Measurements from ENCODE around the gene CEP95.

Gene CEP95

DNA sequence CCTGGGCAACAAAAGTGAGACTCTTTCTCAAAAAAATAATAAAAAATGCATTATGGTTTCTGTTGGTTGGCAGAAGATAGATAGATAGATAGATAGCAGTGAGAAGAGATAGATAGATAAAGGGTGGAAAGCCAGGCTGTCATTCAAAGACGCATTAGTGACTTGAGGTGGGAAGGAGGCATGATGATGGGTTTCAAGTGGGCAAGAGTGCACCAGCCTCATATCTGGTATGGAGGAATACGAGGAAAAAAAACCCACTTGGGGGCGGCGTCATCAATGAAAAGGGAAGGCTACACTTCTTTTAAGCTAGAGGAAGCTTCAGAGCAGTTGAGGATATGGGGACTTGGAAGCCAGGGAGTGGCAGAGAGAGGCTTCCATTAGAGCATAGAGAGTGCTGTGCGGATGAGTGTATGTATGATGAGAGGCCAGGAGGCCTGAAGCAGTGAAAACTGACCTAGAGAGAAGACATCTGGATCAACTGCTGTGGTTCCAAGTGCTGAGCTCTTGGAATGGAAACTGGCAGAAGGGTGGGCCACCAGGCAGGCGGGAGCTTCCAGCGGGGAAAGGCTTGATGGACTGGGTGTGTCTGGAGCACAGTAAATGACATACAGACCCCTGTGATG lies 31.8 kb downstream of the CEP95 start:
- TF ChIP-seq, protein P1, sequence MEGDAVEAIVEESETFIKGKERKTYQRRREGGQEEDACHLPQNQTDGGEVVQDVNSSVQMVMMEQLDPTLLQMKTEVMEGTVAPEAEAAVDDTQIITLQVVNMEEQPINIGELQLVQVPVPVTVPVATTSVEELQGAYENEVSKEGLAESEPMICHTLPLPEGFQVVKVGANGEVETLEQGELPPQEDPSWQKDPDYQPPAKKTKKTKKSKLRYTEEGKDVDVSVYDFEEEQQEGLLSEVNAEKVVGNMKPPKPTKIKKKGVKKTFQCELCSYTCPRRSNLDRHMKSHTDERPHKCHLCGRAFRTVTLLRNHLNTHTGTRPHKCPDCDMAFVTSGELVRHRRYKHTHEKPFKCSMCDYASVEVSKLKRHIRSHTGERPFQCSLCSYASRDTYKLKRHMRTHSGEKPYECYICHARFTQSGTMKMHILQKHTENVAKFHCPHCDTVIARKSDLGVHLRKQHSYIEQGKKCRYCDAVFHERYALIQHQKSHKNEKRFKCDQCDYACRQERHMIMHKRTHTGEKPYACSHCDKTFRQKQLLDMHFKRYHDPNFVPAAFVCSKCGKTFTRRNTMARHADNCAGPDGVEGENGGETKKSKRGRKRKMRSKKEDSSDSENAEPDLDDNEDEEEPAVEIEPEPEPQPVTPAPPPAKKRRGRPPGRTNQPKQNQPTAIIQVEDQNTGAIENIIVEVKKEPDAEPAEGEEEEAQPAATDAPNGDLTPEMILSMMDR (conservative IDR thresholded peaks at IDR 0.05; ENCODE audit: low read depth, low read length), result no peak
- no peak overlapping the region for H3K9ac ChIP-seq
- H4K20me1 ChIP-seq (ENCODE audit: insufficient read depth), result no peaks in the 10 kb centered on the region
- no peaks in the 10 kb centered on the region for H3K27me3 ChIP-seq (ENCODE audit: insufficient read depth, low read depth)
- H3K4me2 ChIP-seq, result no peak overlapping the region
- no peaks in the 10 kb centered on the region for H3K4me1 ChIP-seq (ENCODE audit: low read depth, poor library complexity, severe bottlenecking)
- no peaks in the 10 kb centered on the region for H3K79me2 ChIP-seq (ENCODE audit: insufficient read depth, low read depth)
- 0 out of 2 replicates have a peak, but pooled peaks cover 4% of the 10 kb centered on the region for H3K36me3 ChIP-seq (ENCODE audit: insufficient read depth)
- H2AFZ ChIP-seq (ENCODE audit: low read depth), result no peak overlapping the region
- no peak overlapping the region for H3K27ac ChIP-seq
- no peak overlapping the region for H3K4me3 ChIP-seq (IDR thresholded peaks at IDR 0.05; ENCODE audit: insufficient read depth, low read depth, low read length)

GRCh38 chr17:64540118-64540776 lies 33.5 kb downstream of the CEP95 start:
- H4K20me1 ChIP-seq (ENCODE audit: insufficient read depth), result no peaks in the 10 kb centered on the region
- no peaks in the 10 kb centered on the region for H3K27me3 ChIP-seq (ENCODE audit: insufficient read depth, low read depth)
- H3K4me2 ChIP-seq, result no peak overlapping the region
- H3K36me3 ChIP-seq (ENCODE audit: insufficient read depth), result 0 out of 2 replicates have a peak, but pooled peaks cover 4% of the 10 kb centered on the region
- H3K4me1 ChIP-seq (ENCODE audit: low read depth, poor library complexity, severe bottlenecking), result no peaks in the 10 kb centered on the region
- TF ChIP-seq, protein P1 (conservative IDR thresholded peaks at IDR 0.05; ENCODE audit: low read depth, low read length), result no peak
- H2AFZ ChIP-seq (ENCODE audit: low read depth), result no peak overlapping the region
- no peak overlapping the region for H3K9ac ChIP-seq
- H3K4me3 ChIP-seq (IDR thresholded peaks at IDR 0.05; ENCODE audit: insufficient read depth, low read depth, low read length), result no peak overlapping the region
- no peaks in the 10 kb centered on the region for H3K79me2 ChIP-seq (ENCODE audit: insufficient read depth, low read depth)
- no peak overlapping the region for H3K27ac ChIP-seq

DNA sequence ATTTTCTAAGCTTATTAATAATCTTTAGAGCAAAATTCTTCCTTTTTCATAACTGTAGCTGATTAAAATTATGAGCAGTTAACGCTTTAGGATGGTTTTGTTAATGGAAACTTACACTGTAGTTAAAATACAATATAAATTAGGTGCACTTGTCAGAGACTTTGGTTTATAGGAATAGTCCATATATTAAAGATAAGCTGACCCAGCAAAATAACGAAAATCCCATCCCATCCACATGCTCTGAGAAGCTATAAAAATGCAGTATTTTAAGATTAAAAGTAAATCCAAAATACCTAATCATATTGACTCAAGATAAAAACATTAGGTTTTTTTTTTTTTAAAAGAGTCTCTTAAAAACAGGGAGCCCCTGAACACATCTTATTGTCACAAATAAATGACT lies 38.0 kb downstream of the CEP95 start:
- Histone ChIP-seq H3K36me3 (ENCODE audit: insufficient read depth) (no peaks in the 10 kb centered on the region), H3K4me2 (no peak overlapping the region), H2AFZ (ENCODE audit: low read depth) (no peak overlapping the region), H4K20me1 (ENCODE audit: insufficient read depth) (no peaks in the 10 kb centered on the region), H3K79me2 (ENCODE audit: insufficient read depth, low read depth) (no peaks in the 10 kb centered on the region), H3K4me1 (ENCODE audit: low read depth, poor library complexity, severe bottlenecking) (no peaks in the 10 kb centered on the region), H3K4me3 (IDR thresholded peaks at IDR 0.05; ENCODE audit: insufficient read depth, low read depth, low read length) (no peak overlapping the region), H3K27me3 (ENCODE audit: insufficient read depth, low read depth) (no peaks in the 10 kb centered on the region), H3K9ac (no peak overlapping the region), H3K27ac (no peak overlapping the region)
- TF ChIP-seq, protein P1 (conservative IDR thresholded peaks at IDR 0.05; ENCODE audit: low read depth, low read length), result no peak

DNA sequence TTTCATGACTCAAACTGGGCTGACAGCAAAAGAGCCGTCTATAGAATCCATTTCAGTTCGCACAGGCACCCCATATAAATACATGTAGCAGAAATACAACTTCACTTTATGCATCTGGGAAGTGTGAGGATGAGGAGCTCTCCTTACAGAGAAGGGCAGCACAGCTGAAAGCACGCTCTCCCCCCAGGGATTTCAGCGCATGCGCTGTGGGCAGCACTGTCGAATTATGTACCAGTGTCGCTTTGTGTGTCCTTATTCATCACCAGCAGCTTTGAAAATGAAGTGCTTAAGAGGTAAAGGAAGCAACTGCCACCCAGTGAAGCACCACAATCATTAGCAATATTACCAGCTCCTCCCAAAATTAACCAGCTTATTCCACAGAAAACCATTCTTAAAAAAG lies 39.9 kb downstream of the CEP95 start:
- Histone ChIP-seq H3K4me3 (IDR thresholded peaks at IDR 0.05; ENCODE audit: insufficient read depth, low read depth, low read length) (no peak overlapping the region), H4K20me1 (ENCODE audit: insufficient read depth) (no peaks in the 10 kb centered on the region), H3K27me3 (ENCODE audit: insufficient read depth, low read depth) (no peaks in the 10 kb centered on the region), H2AFZ (ENCODE audit: low read depth) (no peak overlapping the region), H3K9ac (no peak overlapping the region), H3K79me2 (ENCODE audit: insufficient read depth, low read depth) (no peaks in the 10 kb centered on the region), H3K4me1 (ENCODE audit: low read depth, poor library complexity, severe bottlenecking) (no peaks in the 10 kb centered on the region), H3K36me3 (ENCODE audit: insufficient read depth) (no peaks in the 10 kb centered on the region), H3K27ac (no peak overlapping the region), H3K4me2 (no peak overlapping the region)
- TF ChIP-seq, protein P1 (conservative IDR thresholded peaks at IDR 0.05; ENCODE audit: low read depth, low read length), result no peak

Measured in KMS-11 (cell line).